Measurements from ENCODE around the gene XKR7. TPM values are rescaled to one million over a fixed set of nuclear protein-coding genes. Genes with fewer than 3 reads are reported as not detected.

Gene XKR7
- total RNA-seq, 1 experiment from 2014 or later = 1.3 TPM

DNA sequence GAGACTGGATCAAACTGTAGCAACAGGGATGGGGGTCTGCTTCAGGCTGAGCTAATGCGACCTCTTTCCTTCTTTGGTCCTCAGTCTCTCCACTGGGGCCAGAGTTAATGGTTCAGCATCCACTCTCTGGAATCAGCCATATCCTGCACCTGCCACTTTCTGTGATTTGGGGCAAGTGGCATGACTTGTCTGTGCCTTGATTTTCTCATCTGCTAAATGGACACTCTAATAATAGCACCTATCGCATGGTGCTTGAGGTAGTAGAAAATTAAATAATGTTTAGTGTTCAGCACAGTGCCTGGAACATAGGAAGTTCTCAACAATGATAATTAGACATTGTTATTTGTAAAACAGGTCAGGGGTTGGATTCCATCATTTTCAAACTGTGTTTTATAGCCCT is 6.3 kb downstream of the XKR7 start:
- peak overlapping the region in 1 of 3 experiments; percentile 62; a peak in 1 of 7 replicates for H3K27ac Mint-ChIP-seq
- Histone ChIP-seq H2AK5ac (ENCODE audit: insufficient read length, low read length) (no peak overlapping the region), H3K56ac (ENCODE audit: insufficient read length, low read depth, low read length) (no peak overlapping the region), H3K27ac (ENCODE audit: insufficient read length, low read depth, low read length) (no peak overlapping the region), H3K18ac (ENCODE audit: insufficient read length, low read depth, low read length) (no peak overlapping the region), H3K79me2 (ENCODE audit: insufficient read depth, low read length) (no peaks in the 10 kb centered on the region), H2BK12ac (ENCODE audit: insufficient read length, low read depth, low read length) (no peak overlapping the region), H2BK120ac (ENCODE audit: low read depth, low read length, poor library complexity, severe bottlenecking) (no peak overlapping the region), H4K5ac (ENCODE audit: insufficient read length, low read depth, low read length) (no peak overlapping the region), H2AFZ (ENCODE audit: low read length) (no peak overlapping the region), H2BK20ac (ENCODE audit: low read depth, low read length, poor library complexity, severe bottlenecking) (no peak overlapping the region), H3K27me3 (ENCODE audit: insufficient read depth, low read length) (peaks cover under 1% of the 10 kb centered on the region; the same call in 1 of the 2 replicates), H3K9ac (ENCODE audit: extremely low read depth, insufficient read length, low read length) (no peak overlapping the region), H3K23me2 (ENCODE audit: insufficient read length, low read depth, low read length, poor library complexity, severe bottlenecking) (no peaks in the 10 kb centered on the region), H3K79me1 (ENCODE audit: insufficient read depth, low read depth, low read length, poor library complexity, severe bottlenecking) (no peaks in the 10 kb centered on the region), H3K9me3 (ENCODE audit: control insufficient read depth, low read depth, low read length) (no peaks in the 10 kb centered on the region), H4K91ac (ENCODE audit: insufficient read length, low read depth, low read length) (no peak overlapping the region), H4K20me1 (ENCODE audit: control insufficient read depth, insufficient read depth, insufficient read length) (no peaks in the 10 kb centered on the region), H3K14ac (ENCODE audit: insufficient read depth, low read length) (no peak overlapping the region), H3K23ac (ENCODE audit: insufficient read length, low read depth, low read length) (no peak overlapping the region), H3K4ac (ENCODE audit: low read depth, low read length) (no peak overlapping the region), H2BK15ac (ENCODE audit: low read depth, low read length) (no peak overlapping the region), H3T11ph (ENCODE audit: low read length) (no peak overlapping the region), H3K4me1 (ENCODE audit: insufficient read depth, low read length) (no peaks in the 10 kb centered on the region; the same call in 1 of the 2 replicates), H3K4me2 (ENCODE audit: insufficient read depth, insufficient read length, low read length) (no peak overlapping the region), H2BK5ac (ENCODE audit: insufficient read length, low read length) (no peak overlapping the region), H4K8ac (replicated peaks; ENCODE audit: insufficient read length, low read depth, low read length) (no peak overlapping the region)
- H3K4me1 Mint-ChIP-seq = peaks cover 18 to 35% of the 10 kb centered on the region in 2 experiments
- TF ChIP-seq, protein P1, sequence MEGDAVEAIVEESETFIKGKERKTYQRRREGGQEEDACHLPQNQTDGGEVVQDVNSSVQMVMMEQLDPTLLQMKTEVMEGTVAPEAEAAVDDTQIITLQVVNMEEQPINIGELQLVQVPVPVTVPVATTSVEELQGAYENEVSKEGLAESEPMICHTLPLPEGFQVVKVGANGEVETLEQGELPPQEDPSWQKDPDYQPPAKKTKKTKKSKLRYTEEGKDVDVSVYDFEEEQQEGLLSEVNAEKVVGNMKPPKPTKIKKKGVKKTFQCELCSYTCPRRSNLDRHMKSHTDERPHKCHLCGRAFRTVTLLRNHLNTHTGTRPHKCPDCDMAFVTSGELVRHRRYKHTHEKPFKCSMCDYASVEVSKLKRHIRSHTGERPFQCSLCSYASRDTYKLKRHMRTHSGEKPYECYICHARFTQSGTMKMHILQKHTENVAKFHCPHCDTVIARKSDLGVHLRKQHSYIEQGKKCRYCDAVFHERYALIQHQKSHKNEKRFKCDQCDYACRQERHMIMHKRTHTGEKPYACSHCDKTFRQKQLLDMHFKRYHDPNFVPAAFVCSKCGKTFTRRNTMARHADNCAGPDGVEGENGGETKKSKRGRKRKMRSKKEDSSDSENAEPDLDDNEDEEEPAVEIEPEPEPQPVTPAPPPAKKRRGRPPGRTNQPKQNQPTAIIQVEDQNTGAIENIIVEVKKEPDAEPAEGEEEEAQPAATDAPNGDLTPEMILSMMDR (conservative IDR thresholded peaks at IDR 0.05) = no peak
- no peak for DNase-seq
- no CpG with 5 or more reads among the region's 2 CpGs for WGBS (ENCODE audit: extremely low coverage, insufficient read length, low lambda C conversion rate)
- no peaks in the 10 kb centered on the region for H3K36me3 Mint-ChIP-seq (ENCODE audit: insufficient read depth in 1 of 3, low read depth in 3 of 3)
- no peak overlapping the region for H3K4me3 Mint-ChIP-seq
- H3K27me3 Mint-ChIP-seq (ENCODE audit: low read depth) = peaks cover 36% of the 10 kb centered on the region
- H3K9me3 Mint-ChIP-seq = no peaks in the 10 kb centered on the region; a peak in 1 of 5 replicates

Measured in H9 (cell line).